ENCODE measurements around the gene C1QL1. TPM values are rescaled to one million over a fixed set of nuclear protein-coding genes. Genes with fewer than 3 reads are reported as not detected.

Gene C1QL1
- total and polyA plus RNA-seq, 2 donors (not counting 3 experiments of a cell fraction or from before 2014, with no cell fraction given) = 0.35 to 0.72 TPM

DNA sequence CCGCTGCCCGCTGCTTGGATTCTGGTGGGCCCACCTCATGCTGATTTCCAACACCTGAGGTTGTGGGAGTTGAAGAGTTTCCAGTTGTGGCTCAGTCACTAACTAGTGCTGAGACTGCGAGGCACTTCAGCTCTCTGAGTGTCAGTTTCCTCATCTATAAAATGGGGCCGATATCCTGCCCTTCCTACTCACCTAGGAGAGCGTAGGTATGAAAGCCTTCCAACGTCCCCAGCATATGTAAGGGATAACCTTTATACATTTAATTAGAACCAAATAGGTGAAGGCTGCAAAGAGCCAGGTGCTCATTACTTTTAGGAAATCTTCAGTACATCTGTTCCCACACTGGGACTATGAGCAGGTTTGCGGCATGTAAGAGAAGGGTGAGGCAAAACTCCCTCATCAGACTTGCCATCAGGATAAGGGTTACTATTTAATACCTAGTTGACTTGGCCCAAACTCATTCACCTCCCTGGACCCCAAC is 19.7 kb downstream of the C1QL1 start:
- Histone ChIP-seq H3K9ac (replicated peaks; ENCODE audit: extremely low read depth, insufficient read depth, low read length) (no peak overlapping the region), H2AFZ (ENCODE audit: low read depth, low read length) (peak overlapping the region; percentile 71), H3K4me3 (replicated peaks in 1 of 3; ENCODE audit: insufficient read depth in 1 of 3, low read depth in 1 of 3, low read length in 3 of 3) (peak overlapping the region in 2 of 3 experiments; percentile 46 to 63), H3K9me1 (replicated peaks; ENCODE audit: control insufficient read depth, extremely low read depth, insufficient read depth, low read length) (no peaks in the 10 kb centered on the region), H3K4me1 (ENCODE audit: control insufficient read depth, extremely low read depth, insufficient read depth, low read length) (peaks cover 11% of the 10 kb centered on the region), H4K20me1 (replicated peaks; ENCODE audit: control insufficient read depth, extremely low read depth, insufficient read depth, low read length) (no peaks in the 10 kb centered on the region), H3K79me2 (ENCODE audit: control insufficient read depth, insufficient read depth, low read length) (peaks cover 41% of the 10 kb centered on the region), H3K27ac (ENCODE audit: insufficient read depth, low read depth, low read length) (peak overlapping the region; percentile 59), H3K27me3 (ENCODE audit: control insufficient read depth in 2 of 2, insufficient read depth in 2 of 2, low read length in 2 of 2) (no peaks in the 10 kb centered on the region), H3K36me3 (ENCODE audit: control insufficient read depth in 2 of 2, extremely low read depth in 1 of 2, insufficient read depth in 2 of 2, low read length in 2 of 2) (no peaks in the 10 kb centered on the region), H3K4me2 (ENCODE audit: insufficient read depth, low read length) (peak overlapping the region; percentile 84), H3K9me3 (replicated peaks; ENCODE audit: control insufficient read depth, insufficient read depth, low read length) (no peaks in the 10 kb centered on the region)
- ChIA-PET CTCF (no interaction called here), POLR2A (no interaction called here)
- DNase-seq (ENCODE audit: low read depth, low spot score) = no peak
- FAIRE-seq = no peak
- BruUV-seq (replicated peaks) = no TSS peak
- intact Hi-C loops (cut with micrococcal nuclease) = no loop called here
- TF ChIP-seq CTCF (IDR thresholded peaks at IDR 0.05; ENCODE audit: extremely low read depth in 1 of 2, insufficient read depth in 1 of 2, low read depth in 1 of 2, low read length in 2 of 2) = no peak
- TF ChIP-seq POLR2A (IDR thresholded peaks at IDR 0.05; ENCODE audit: low read depth, low read length) = no peak
- TF ChIP-seq POLR2AphosphoS5 (IDR thresholded peaks at IDR 0.05; ENCODE audit: insufficient read depth, low read depth, low read length) = no peak
- no peak for TF ChIP-seq FOS (IDR thresholded peaks at IDR 0.05; ENCODE audit: borderline replicate concordance, insufficient read depth, low read length)
- no peak for TF ChIP-seq GATA2 (IDR thresholded peaks at IDR 0.05; ENCODE audit: insufficient read depth, insufficient read length, low read depth, low read length)
- no peak for TF ChIP-seq MYC (IDR thresholded peaks at IDR 0.05; ENCODE audit: low read depth, low read length)
- no peak for TF ChIP-seq JUN (IDR thresholded peaks at IDR 0.05; ENCODE audit: borderline replicate concordance, insufficient read depth, insufficient read length, low read depth)
- TF ChIP-seq MAX (IDR thresholded peaks at IDR 0.05; ENCODE audit: insufficient read depth, insufficient read length) = no peak
- no peak for TF ChIP-seq EZH2 (IDR thresholded peaks at IDR 0.05; ENCODE audit: borderline replicate concordance, low read depth, low read length, severe bottlenecking)
- dilution Hi-C loops (cut with MboI; ENCODE audit: extremely low pct_ligation_motif_present, low sequenced_read_pairs) = no loop called here
